ENCODE measurements around the gene RNF157.

- TF ChIP-seq CTCF (IDR thresholded peaks at IDR 0.05), result no peak
- no peak for TF ChIP-seq POLR2A (IDR thresholded peaks at IDR 0.05)
- no peak for TF ChIP-seq POLR2AphosphoS5 (IDR thresholded peaks at IDR 0.05)
- TF ChIP-seq EP300 (IDR thresholded peaks at IDR 0.05), result no peak
These were observed 14.0 kb upstream of the RNF157 start for GRCh38 chr17:76254275-76254674.
